Fibroblast of skin of right biceps (primary cell): ENCODE data around the gene COL11A1.

Experiments
- DNase-seq: peaks from one replicate; pipeline ENCODE4 v3.0.0-alpha.2; 2013

Gene COL11A1

DNA sequence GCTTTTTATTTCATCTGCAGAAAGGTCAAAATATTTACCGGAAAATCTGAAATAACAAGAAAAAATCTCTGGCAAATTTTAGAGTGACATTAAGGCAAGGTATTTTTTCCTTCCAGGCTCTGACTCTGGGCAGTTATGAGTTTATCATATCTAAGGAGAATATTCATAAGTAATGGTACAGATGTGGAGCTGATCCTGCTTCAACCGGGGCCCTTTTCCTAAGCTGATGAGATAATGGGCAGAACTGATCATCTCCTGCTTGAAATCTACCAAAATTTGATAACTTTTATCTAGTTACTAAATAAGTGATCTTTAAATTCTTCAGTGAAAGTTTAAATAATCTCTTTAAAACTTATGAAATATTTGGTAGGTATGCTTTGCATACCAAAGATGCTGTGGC lies 211.6 kb downstream of the COL11A1 start:
- no peak for DNase-seq

GRCh38 chr1:102896286-102896685 lies 212.0 kb downstream of the COL11A1 start:
- DNase-seq, result no peak

DNA sequence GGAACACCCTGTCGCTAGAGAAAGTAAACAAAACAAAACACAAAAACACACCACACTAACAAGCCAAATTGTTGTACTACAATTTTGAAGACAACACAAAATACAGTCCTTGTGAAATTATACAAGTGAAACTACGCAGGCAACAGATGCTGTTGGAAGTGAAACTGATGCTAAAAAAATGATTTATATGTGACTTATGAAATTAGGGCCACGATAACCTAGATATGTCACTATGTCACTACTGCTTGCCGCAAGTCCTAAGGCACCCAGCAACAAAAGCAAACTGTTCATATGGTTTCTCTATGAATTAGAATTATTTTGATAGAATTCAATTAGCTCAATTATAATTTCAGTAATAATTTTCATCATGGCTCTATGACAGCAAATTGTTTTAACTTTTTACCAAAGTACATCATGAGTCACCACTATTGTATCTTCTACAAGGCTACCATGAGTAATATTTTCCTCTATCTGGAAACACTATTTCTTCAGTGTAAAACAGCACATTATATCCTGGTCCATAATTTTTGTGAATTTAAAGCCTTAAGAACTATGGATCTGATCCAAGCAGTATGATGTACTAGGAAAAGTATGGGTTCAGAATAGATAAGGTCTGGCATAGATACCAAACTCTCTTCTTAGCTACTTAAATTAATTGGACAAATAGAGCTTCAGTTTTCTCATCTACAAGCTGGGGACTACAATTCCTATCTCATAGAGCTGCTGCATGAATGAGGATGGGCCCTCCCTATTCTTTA lies 216.3 kb downstream of the COL11A1 start:
- DNase-seq, result peak; percentile 87

DNA sequence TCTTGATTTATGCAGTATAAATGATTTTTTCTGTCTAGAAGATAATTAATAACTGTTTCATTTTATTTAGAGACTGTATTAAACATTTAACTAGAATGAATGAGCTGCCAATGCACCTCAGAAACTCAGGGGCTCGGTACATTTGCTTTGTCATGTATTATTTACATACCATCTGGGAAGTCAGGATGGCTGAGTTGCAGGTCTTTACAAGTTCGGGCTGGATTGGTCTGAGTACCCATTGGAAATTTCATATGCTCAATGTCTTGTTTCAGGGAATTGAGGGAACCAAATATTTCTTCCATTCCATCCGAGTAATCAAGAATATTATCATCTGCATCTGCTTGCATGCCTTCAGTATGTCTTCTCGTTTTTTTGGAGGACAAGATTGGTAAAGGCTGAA lies 221.7 kb downstream of the COL11A1 start:
- DNase-seq, result no peak

DNA sequence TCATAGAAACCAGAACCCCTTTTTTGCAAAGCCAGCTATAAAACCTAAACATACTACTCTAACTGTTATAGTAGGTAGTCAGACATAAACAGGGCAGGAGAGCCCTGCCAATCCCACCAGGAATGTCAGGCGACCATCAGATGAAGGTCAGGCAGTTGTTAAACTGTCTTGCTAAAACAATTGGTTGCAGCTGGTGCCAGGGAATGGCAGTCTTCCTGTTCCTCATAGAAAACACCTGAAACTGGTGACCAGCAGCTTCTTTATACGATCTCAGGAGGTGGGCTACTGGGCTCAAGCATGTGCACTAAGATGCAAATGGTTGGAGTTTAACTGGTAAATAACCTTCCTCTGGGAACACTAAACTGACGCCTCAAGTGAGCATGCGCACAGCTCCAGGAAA lies 224.1 kb downstream of the COL11A1 start:
- no peak for DNase-seq

GRCh38 chr1:102879439-102879993 lies 228.8 kb downstream of the COL11A1 start:
- peak; percentile 94 for DNase-seq

GRCh38 chr1:102875756-102876155 lies 232.6 kb downstream of the COL11A1 start:
- DNase-seq, result no peak

GRCh38 chr1:102872526-102872925 lies 235.8 kb downstream of the COL11A1 start:
- DNase-seq, result no peak

DNA sequence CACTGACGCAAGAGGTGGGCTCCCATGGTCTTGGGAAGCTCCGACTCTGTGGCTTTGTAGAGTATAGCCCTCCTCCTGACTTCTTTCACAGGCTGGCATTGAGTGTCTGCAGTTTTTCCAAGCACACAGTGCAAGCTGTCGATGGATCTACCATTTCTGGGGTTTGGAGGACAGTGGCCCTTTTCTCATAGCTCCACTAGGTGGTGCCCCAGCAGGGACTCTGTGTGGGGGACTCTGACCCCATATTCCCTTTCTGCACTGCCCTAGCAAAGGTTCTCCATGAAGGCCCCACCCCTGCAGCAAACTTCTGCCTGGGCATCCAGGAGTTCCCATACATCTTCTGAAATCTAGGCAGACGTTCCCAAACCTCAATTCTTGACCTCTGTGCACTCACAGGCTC lies 236.2 kb downstream of the COL11A1 start:
- no peak for DNase-seq

GRCh38 chr1:102863704-102864103 lies 244.6 kb downstream of the COL11A1 start:
- no peak for DNase-seq

- DNase-seq, result peak; percentile 50
These were observed 247.1 kb downstream of the COL11A1 start for GRCh38 chr1:102861247-102861646.

DNA sequence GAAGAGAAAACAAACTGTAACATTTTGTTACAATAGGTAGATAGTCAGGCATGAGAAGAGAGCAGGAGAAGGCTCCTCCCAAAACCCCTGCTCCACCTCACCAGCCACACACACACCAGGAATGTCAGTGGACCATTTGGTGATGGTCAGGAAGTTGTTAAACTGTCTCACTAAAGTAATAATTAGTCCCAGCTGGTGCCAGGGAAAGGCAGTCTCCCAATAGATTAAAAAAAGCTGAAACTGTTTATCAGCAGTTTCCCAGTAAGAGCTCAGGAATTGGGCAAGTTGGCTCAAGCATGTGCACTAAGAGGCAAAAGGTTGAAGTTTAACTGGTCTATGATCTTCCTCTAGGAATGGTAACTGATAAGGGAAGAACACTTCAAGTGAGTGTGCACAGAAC lies 249.6 kb downstream of the COL11A1 start:
- peak; percentile 84 for DNase-seq

DNA sequence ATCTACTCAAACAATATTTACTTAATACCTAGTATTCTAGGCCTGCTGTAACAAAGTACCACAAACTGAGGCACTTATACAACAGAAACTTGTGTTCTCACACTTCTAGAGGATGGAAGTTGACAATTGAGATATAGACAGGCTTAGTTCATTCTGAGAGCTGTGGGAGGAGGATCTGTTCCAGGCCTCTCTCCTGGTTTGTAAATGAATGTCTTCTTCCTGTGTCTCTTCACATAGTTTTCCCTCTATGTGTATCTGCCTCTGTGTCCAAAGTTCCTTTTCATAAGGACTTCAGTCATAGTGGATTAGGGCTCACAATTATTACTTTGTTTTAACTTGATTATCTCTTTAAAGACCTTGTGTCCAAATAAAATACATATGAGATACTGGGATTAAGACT lies 251.1 kb downstream of the COL11A1 start:
- no peak for DNase-seq

GRCh38 chr1:102853701-102854187 lies 254.6 kb downstream of the COL11A1 start:
- DNase-seq, result no peak

DNA sequence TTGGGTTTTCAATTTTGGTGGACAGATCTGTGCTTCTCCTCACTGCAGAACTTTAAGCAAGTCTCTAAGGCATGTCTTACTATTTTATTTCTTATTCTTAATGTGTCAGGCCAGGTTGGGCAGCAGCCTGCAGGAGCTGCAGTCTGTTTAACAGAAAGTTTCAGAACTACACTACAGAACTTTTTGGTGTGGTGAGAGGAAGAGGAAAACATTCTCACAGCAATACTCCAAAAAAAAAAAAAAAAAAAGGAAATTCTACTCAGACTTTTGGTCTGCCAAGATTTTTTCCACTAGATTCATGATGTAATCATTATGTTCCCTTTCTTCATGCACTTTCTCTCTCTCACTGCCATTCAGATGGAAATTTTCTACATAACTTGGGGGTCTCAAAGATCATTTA lies 255.2 kb downstream of the COL11A1 start:
- peak; percentile 22 for DNase-seq

GRCh38 chr1:102852613-102853012 lies 255.7 kb downstream of the COL11A1 start:
- peak; percentile 17 for DNase-seq

- DNase-seq, result peak; percentile 66
These were observed 256.7 kb downstream of the COL11A1 start for GRCh38 chr1:102851616-102852015.

DNA sequence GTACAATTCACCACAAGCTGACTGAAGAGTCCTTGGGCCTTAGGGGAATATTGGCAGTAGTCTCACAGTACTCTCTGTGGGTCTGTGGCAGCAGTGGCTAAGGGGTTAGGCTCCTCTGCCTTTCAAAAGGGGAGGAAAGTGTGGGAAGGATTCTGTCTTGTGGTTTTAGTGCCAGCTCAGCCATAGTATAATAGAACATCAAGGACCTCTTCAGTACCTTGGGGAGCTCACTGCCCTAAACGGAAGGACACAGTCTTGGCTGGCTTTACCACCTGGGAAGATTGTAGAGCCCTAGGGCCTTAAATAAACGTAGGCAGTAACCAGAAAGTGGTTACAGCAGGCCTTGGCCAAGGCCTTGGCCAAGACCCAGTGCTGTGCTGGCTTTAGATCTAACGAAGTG lies 265.7 kb downstream of the COL11A1 start:
- DNase-seq, result no peak

DNA sequence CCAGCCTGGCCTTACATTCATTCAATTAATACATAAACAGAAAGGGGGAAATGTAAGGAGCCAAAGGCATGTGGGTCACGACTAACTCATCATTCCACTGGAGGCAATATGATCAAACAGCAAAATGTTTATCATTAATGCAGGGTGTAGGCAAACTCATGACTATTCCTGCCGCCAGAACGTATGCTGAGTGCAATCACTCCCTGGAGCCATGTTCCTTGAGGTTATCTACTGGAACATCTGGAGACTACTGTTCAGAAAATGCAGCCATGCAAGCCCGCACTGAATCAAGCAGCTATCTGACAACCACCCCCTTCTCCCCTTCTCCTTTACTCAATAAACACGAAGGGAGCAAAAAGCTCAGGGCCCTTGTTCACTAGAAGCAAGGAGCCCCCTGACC lies 267.6 kb downstream of the COL11A1 start:
- no peak for DNase-seq

- DNase-seq, result no peak
These were observed 270.3 kb downstream of the COL11A1 start for GRCh38 chr1:102838016-102838415.

DNA sequence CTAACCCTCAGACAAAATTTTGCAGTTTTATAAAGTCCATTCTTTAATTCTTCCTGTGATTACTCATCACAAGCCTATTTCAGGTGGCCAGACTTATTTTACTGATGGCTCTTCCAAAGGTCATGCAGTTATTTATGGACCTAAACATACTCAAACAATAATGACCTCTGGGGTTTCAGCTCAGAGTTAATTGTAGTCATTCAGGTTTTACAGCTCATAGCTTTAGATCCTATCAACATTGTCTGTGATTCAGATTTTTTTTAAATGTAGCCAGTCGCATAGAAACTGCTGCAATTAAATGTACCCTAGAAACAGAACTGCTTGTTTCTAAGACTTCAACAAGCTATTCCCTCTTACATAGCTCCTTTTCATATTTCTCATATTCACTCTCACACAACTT lies 270.8 kb downstream of the COL11A1 start:
- no peak for DNase-seq

DNA sequence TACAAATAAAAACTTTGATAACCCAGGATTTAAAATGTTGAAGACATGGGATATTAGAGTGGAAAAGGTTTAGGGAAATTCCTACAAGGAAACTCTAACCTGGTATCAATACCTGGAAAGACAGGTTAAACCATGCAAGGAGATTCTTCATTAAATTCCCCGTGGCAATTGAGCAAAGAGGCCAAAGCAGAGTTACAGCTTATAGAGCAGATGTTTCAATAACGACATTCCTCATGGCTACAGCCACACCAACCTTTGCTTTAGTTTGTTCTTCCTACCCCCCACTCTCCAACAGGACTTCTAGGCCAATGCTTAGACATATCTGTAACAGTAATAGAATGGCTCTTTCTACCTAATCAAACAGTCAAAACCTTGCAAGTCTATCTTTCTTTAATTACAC lies 271.3 kb downstream of the COL11A1 start:
- no peak for DNase-seq

GRCh38 chr1:102834688-102835320 lies 273.5 kb downstream of the COL11A1 start:
- DNase-seq, result peak; percentile 42

GRCh38 chr1:102833151-102833550 lies 275.2 kb downstream of the COL11A1 start:
- DNase-seq, result no peak
